SK-N-SH (cell line): ENCODE measurements around the gene CTNNA3. TPM values are rescaled to one million over a fixed set of nuclear protein-coding genes. Genes with fewer than 3 reads are reported as not detected.

Source experiments
- CTCF ChIA-PET: fragments of 300-600, 350-600 bp; formaldehyde crosslinking; extraction: SDS; loops from one replicate; lab custom pipeline; 2021; lab: Yijun Ruan, JAX
- POLR2A ChIA-PET: fragments of 350-600 bp; sonication (Branson Sonifier 250); formaldehyde crosslinking; extraction: SDS; loops from one replicate; lab custom pipeline; 2020; ENCODE audit warnings: antibody characterized with exemption, inconsistent platforms; lab: Yijun Ruan, JAX
- DNase-seq: peaks from one replicate; pipeline ENCODE4 v3.0.0; 2012
- H2AFZ ChIP-seq: fragments of 200-600 bp; sonication (generic); 2 replicates; pipeline ENCODE4 v1.8.1; 2016; ENCODE audit warnings: antibody characterized with exemption, mild to moderate bottlenecking, low read depth
- H3F3A ChIP-seq: fragments of 200-600 bp; sonication (generic); replicated peaks from 2 replicates; pipeline ENCODE3; 2016; ENCODE audit warnings: antibody characterized with exemption, mild to moderate bottlenecking; ENCODE audit not compliant: insufficient read depth
- H3K27ac ChIP-seq, 2 experiments: fragments of 200-500 bp in 1 of 2; fragments of 200-600 bp in 1 of 2; sonication (Bioruptor generic) in 1 of 2; sonication (generic), shearing (Covaris generic) in 1 of 2; 2 replicates each; pipeline versions ENCODE4 v1.5.1 to v1.6.1; 2014 to 2016; ENCODE audit warnings: low read depth in 2 of 2, inconsistent platforms in 1 of 2, low read length in 1 of 2, mild to moderate bottlenecking in 1 of 2, mixed read lengths in 1 of 2
- H3K27me3 ChIP-seq: fragments of 200-600 bp; sonication (generic), shearing (Covaris generic); 2 replicates; pipeline ENCODE4 v1.6.1; 2016; ENCODE audit warnings: mixed run types; ENCODE audit not compliant: insufficient read depth
- H3K36me3 ChIP-seq, 2 experiments: fragments of 200-500 bp in 1 of 2; fragments of 200-600 bp in 1 of 2; sonication (Bioruptor generic) in 1 of 2; sonication (generic) in 1 of 2; replicated peaks in 1 of 2; 2 replicates each; pipeline versions ENCODE3 to v1.5.1; 2014 to 2016; ENCODE audit warnings: low read length in 1 of 2, mild to moderate bottlenecking in 1 of 2; ENCODE audit not compliant: insufficient read depth in 2 of 2, control insufficient read depth in 1 of 2
- H3K4me1 ChIP-seq, 2 experiments: fragments of 200-500 bp in 1 of 2; fragments of 200-600 bp in 1 of 2; sonication (Bioruptor generic) in 1 of 2; sonication (generic), shearing (Covaris generic) in 1 of 2; 2 replicates each; pipeline versions ENCODE4 v1.5.1 to v1.6.1; 2014 to 2016; ENCODE audit warnings: low read depth in 1 of 2, low read length in 1 of 2, mixed run types in 1 of 2; ENCODE audit not compliant: insufficient read depth in 2 of 2, control insufficient read depth in 1 of 2
- H3K4me2 ChIP-seq: fragments of 200-600 bp; sonication (generic), shearing (Covaris generic); 2 replicates; pipeline ENCODE4 v1.6.1; 2017; ENCODE audit warnings: mixed run types
- H3K4me3 ChIP-seq, 2 experiments: fragments of 200-500 bp in 1 of 2; fragments of 200-600 bp in 1 of 2; sonication (Bioruptor generic) in 1 of 2; sonication (generic), shearing (Covaris generic) in 1 of 2; 2 replicates each; pipeline versions ENCODE4 v1.5.1 to v1.8.1; 2014 to 2016; ENCODE audit warnings: low read depth in 2 of 2, inconsistent platforms in 1 of 2, low read length in 1 of 2, mild to moderate bottlenecking in 1 of 2, mixed read lengths in 1 of 2, moderate library complexity in 1 of 2
- H3K79me2 ChIP-seq: fragments of 200-600 bp; sonication (generic); 2 replicates; pipeline ENCODE4 v1.8.1; 2017; ENCODE audit warnings: mild to moderate bottlenecking; ENCODE audit not compliant: insufficient read depth
- H3K9ac ChIP-seq: fragments of 200-600 bp; sonication (generic); 2 replicates; pipeline ENCODE4 v1.6.1; 2017; ENCODE audit warnings: mixed run types
- H3K9me2 ChIP-seq: fragments of 200-600 bp; sonication (generic); 2 replicates; pipeline ENCODE4 v1.6.1; 2017; ENCODE audit warnings: mixed run types
- H3K9me3 ChIP-seq: fragments of 200-600 bp; sonication (generic); 2 replicates; pipeline ENCODE4 v1.6.1; 2017; ENCODE audit warnings: mixed run types, mild to moderate bottlenecking, moderate library complexity
- H4K20me1 ChIP-seq: fragments of 200-600 bp; sonication (generic); 2 replicates; pipeline ENCODE4 v1.6.1; 2017; ENCODE audit warnings: mild to moderate bottlenecking, mixed run types; ENCODE audit not compliant: insufficient read depth
- CHD2 ChIP-seq: fragments of 150-350 bp; IDR thresholded peaks from 2 replicates; pipeline ENCODE4 v1.6.1; 2018; ENCODE audit warnings: low read length; ENCODE audit not compliant: partially characterized antibody
- CTCF ChIP-seq: fragments of 200-600 bp; sonication (generic); IDR thresholded peaks from 2 replicates; pipeline ENCODE4 v1.6.1; 2017; ENCODE audit warnings: antibody characterized with exemption, mild to moderate bottlenecking, moderate library complexity
- ELF1 ChIP-seq: IDR thresholded peaks from 2 replicates; pipeline ENCODE4 v1.4.0; 2012
- EP300 ChIP-seq, 2 experiments: IDR thresholded peaks; 2 replicates each; pipeline versions ENCODE4 v1.4.0 to v1.6.1; 2012; ENCODE audit warnings: borderline replicate concordance in 1 of 2, low read depth in 1 of 2, low read length in 1 of 2
- FOXJ3 ChIP-seq: sonication (generic); formaldehyde crosslinking; IDR thresholded peaks from 2 replicates; pipeline ENCODE4 v1.5.1; 2020; ENCODE audit warnings: mild to moderate bottlenecking, missing genetic modification reagents
- GABPA ChIP-seq: IDR thresholded peaks from 2 replicates; pipeline ENCODE4 v1.4.0; 2012; ENCODE audit warnings: low read depth, mild to moderate bottlenecking
- JUND ChIP-seq: IDR thresholded peaks from 2 replicates; pipeline ENCODE4 v1.4.0; 2012
- MAX ChIP-seq: IDR thresholded peaks from 2 replicates; pipeline ENCODE4 v1.4.0; 2012; ENCODE audit warnings: low read depth
- MXI1 ChIP-seq: IDR thresholded peaks from 2 replicates; pipeline ENCODE4 v1.6.1; 2012; ENCODE audit warnings: mild to moderate bottlenecking, low read depth, low read length, improper control_type of control experiment
- NRF1 ChIP-seq: IDR thresholded peaks from 2 replicates; pipeline ENCODE4 v1.6.1; 2012; ENCODE audit warnings: low read depth, mild to moderate bottlenecking, low read length
- PBX3 ChIP-seq: IDR thresholded peaks from 2 replicates; pipeline ENCODE4; 2012
- RCOR1 ChIP-seq: fragments of 150-350 bp; IDR thresholded peaks from 2 replicates; pipeline ENCODE4 v1.6.1; 2017; ENCODE audit warnings: antibody characterized with exemption, low read length
- REST ChIP-seq: IDR thresholded peaks from 2 replicates; pipeline ENCODE4 v1.6.1; 2012; ENCODE audit warnings: mild to moderate bottlenecking, low read depth, low read length, moderate library complexity
- TAF1 ChIP-seq: IDR thresholded peaks from 2 replicates; pipeline ENCODE4 v1.6.1; 2012; ENCODE audit warnings: low read depth, mild to moderate bottlenecking, low read length, moderate library complexity, borderline replicate concordance
- TCF12 ChIP-seq: IDR thresholded peaks from 2 replicates; pipeline ENCODE4 v1.4.0; 2012
- USF2 ChIP-seq: fragments of 150-350 bp; IDR thresholded peaks from 2 replicates; pipeline ENCODE4 v1.6.1; 2017; ENCODE audit warnings: antibody characterized with exemption, low read length, low read depth, borderline replicate concordance
- YY1 ChIP-seq: IDR thresholded peaks from 2 replicates; pipeline ENCODE4 v1.4.0; 2012; ENCODE audit warnings: low read depth, mild to moderate bottlenecking
- WGBS: methylation state at CpG from one replicate; pipeline ENCODE4 v1.1.6; 2017; ENCODE audit warnings: low lambda C conversion rate; 5-methylcytosine and 5-hydroxymethylcytosine counted together
- polyA plus RNA-seq, 3 experiments: library from polyadenylated mRNA; depleted of rRNA; stranded (reverse); fragments of >200 nt; gene quantifications; 2 replicates each; pipeline ENCODE4 v1.2.3, GENCODE V29; 2012

The CTNNA3 gene
- polyA plus RNA-seq, 1 of the 3 experiments (the other 2 are of a cell fraction) = not detected

GRCh38 chr10:66258693-66259092, 1437.3 kb downstream of the CTNNA3 start:
- no peak overlapping the region for H3K4me2 ChIP-seq
- H3K9me3 ChIP-seq = no peaks in the 10 kb centered on the region
- POLR2A ChIA-PET = no interaction called here
- no peaks in the 10 kb centered on the region for H4K20me1 ChIP-seq
- no peak for TF ChIP-seq PBX3
- TF ChIP-seq GABPA = no peak
- TF ChIP-seq MXI1 = no peak
- TF ChIP-seq FOXJ3 (CRISPR knock-in tag) = no peak
- no peak for TF ChIP-seq USF2
- no peak for TF ChIP-seq JUND
- no peak for TF ChIP-seq TAF1
- no peak for TF ChIP-seq RCOR1
- TF ChIP-seq CTCF = no peak
- TF ChIP-seq MAX = no peak
- no peak for TF ChIP-seq REST
- TF ChIP-seq ELF1 = no peak
- no peak for TF ChIP-seq TCF12
- no peak for TF ChIP-seq EP300 (IDR thresholded peaks at IDR 0.05; ENCODE audit: borderline replicate concordance in 1 of 2, low read depth in 1 of 2, low read length in 1 of 2)
- TF ChIP-seq CHD2 = no peak
- TF ChIP-seq NRF1 = no peak
- no peak for TF ChIP-seq YY1
- TF ChIP-seq, all 33 proteins: peak for 0
- Histone ChIP-seq H3K9ac (no peak overlapping the region), H3K4me3 (no peak overlapping the region), H3K36me3 (no peaks in the 10 kb centered on the region), H3K27me3 (no peaks in the 10 kb centered on the region), H3K27ac (no peak overlapping the region), H3F3A (no peaks in the 10 kb centered on the region), H3K4me1 (no peaks in the 10 kb centered on the region), H3K79me2 (no peaks in the 10 kb centered on the region), H3K9me2 (no peaks in the 10 kb centered on the region), H2AFZ (no peak overlapping the region)
- DNase-seq = no peak
- CTCF ChIA-PET = no interaction called here
- WGBS = 29% methylated on average over 2 of the region's 2 CpGs
